ENCODE data around the gene SEH1L.
"Not testable (repeated sequence)": the region's sequence is repeated elsewhere in the genome, so short reads cannot be mapped to it uniquely, and the experiment has no call there.

The SEH1L gene

GRCh38 chr18:12947285-12948049 is at the start of gene SEH1L:
Gene SEH1L (plus strand): TSS chr18:12948011. CDS start chr18:12948122, 111 bp downstream.
- DNase-seq (ENCODE audit: low read depth in 2 of 2): peak; percentile 99

- DNase-seq (ENCODE audit: low read depth in 2 of 2): not testable (repeated sequence)
Observed at GRCh38 chr18:12901208-12901607, 46.6 kb upstream of the SEH1L start.

GRCh38 chr18:12904012-12904516 is 43.7 kb upstream of the SEH1L start:
- DNase-seq (ENCODE audit: low read depth in 2 of 2): no peak

- no peak for DNase-seq (ENCODE audit: low read depth in 2 of 2)
Observed at GRCh38 chr18:12906119-12906518, 41.7 kb upstream of the SEH1L start.

GRCh38 chr18:12906773-12907172 is 41.0 kb upstream of the SEH1L start:
- DNase-seq (ENCODE audit: low read depth in 2 of 2): no peak

- no peak for DNase-seq (ENCODE audit: low read depth in 2 of 2)
Observed at GRCh38 chr18:12907258-12907925, 40.4 kb upstream of the SEH1L start.

- DNase-seq (ENCODE audit: low read depth in 2 of 2): no peak
Observed at GRCh38 chr18:12908706-12909105, 39.1 kb upstream of the SEH1L start.

GRCh38 chr18:12911025-12911928 is 36.5 kb upstream of the SEH1L start:
- DNase-seq (ENCODE audit: low read depth in 2 of 2): peak; percentile 3 to 23

- DNase-seq (ENCODE audit: low read depth in 2 of 2): no peak
Observed at GRCh38 chr18:12911929-12912703, 35.7 kb upstream of the SEH1L start.

- DNase-seq (ENCODE audit: low read depth in 2 of 2): no peak
Observed at GRCh38 chr18:12921178-12921577, 26.6 kb upstream of the SEH1L start.

GRCh38 chr18:12922266-12922665 is 25.5 kb upstream of the SEH1L start:
- no peak for DNase-seq (ENCODE audit: low read depth in 2 of 2)

GRCh38 chr18:12924616-12925015 is 23.2 kb upstream of the SEH1L start:
- DNase-seq (ENCODE audit: low read depth in 2 of 2): no peak

- no peak for DNase-seq (ENCODE audit: low read depth in 2 of 2)
Observed at GRCh38 chr18:12928206-12928605, 19.6 kb upstream of the SEH1L start.

- no peak for DNase-seq (ENCODE audit: low read depth in 2 of 2)
Observed at GRCh38 chr18:12928641-12929040, 19.2 kb upstream of the SEH1L start.

GRCh38 chr18:12929477-12930083 is 18.2 kb upstream of the SEH1L start:
- no peak for DNase-seq (ENCODE audit: low read depth in 2 of 2)

- DNase-seq (ENCODE audit: low read depth in 2 of 2): no peak
Observed at GRCh38 chr18:12930376-12930775, 17.4 kb upstream of the SEH1L start.

GRCh38 chr18:12930908-12931307 is 16.9 kb upstream of the SEH1L start:
- no peak for DNase-seq (ENCODE audit: low read depth in 2 of 2)

- DNase-seq (ENCODE audit: low read depth in 2 of 2): no peak
Observed at GRCh38 chr18:12933327-12933726, 14.5 kb upstream of the SEH1L start.

- DNase-seq (ENCODE audit: low read depth in 2 of 2): peak; percentile 38 to 53
Observed at GRCh38 chr18:12934454-12935071, 13.2 kb upstream of the SEH1L start.

- DNase-seq (ENCODE audit: low read depth in 2 of 2): no peak
Observed at GRCh38 chr18:12939162-12939561, 8.6 kb upstream of the SEH1L start.
